ENCODE measurements around the gene TBC1D9.

The TBC1D9 gene

DNA sequence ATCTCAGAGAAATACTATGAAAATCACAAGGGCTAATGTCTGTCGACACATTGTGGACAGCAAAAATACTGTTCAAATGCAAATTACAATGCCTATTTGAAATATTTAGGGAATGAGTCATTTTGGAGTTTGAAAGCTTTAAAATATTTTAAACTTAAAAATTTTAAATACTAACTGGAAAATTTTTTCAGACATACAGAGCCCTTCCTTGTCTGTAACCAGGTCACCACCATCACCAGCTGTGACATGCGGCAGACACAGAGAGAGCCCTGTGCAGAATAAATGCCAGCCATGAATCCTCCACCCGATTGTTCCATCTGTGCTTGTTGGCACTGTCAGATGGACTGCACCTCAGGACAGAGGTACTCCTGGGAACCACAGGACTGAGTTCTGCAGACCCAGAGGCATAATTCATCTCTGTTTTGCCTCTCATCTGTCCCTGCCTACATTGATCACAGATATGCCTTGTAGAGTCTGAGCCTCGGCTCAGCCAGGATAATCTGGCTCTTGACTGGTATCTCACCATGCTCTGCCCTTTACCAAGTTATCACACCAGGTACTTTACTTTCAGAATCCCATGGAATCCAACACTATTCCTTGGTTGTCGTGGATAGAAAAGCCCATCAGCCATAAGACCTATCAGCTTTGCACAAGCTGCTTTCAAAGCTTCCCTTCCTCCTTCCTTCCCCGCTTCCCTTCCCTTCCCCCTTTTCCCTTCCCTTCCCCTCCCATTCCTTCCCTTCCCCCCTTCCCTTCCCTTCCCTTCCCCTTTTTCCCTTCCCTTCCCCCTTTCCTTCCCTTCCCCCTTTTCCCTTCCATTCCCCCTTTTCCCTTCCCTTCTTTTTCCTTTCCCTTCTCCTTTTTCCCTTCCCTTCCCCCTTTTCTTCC is 67.2 kb downstream of the TBC1D9 start:
- DNase-seq: no peak

DNA sequence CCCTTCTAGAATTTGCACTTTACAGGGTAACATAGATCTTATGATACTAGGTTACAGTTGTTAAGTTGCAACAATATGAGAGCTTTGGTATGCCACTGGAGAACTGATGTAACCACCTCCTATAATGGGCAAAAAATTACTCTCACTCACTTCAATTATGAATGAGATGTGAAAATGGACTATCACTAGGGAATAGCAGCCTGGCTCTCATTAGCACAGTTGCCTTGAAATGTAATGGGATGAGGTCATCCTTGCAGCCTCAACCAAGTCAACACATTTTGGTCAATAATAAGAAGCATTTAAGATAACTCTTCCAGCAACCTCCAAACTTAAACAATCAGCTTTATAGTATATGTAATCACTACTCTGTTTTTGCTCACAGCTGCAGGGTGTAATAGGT is 69.4 kb downstream of the TBC1D9 start:
- no peak for DNase-seq

DNA sequence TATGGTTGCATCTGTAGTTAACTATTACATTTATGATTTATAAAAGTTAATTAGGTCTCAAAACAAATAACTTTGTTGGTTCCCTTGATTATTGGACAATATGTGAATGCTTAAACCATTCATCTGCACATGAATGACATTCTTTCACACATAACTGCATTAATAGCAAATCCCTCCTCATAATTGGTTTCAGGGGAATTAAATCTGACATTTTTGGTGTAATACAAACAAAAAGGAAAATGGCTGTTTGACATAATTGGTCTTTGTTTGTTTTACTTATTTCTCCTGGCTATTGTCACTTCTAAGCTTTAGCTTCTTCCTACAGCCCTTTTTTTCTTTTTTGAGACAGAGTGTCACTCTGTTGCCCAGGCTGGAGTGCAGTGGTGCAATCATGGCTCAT is 71.9 kb downstream of the TBC1D9 start:
- no peak for DNase-seq

DNA sequence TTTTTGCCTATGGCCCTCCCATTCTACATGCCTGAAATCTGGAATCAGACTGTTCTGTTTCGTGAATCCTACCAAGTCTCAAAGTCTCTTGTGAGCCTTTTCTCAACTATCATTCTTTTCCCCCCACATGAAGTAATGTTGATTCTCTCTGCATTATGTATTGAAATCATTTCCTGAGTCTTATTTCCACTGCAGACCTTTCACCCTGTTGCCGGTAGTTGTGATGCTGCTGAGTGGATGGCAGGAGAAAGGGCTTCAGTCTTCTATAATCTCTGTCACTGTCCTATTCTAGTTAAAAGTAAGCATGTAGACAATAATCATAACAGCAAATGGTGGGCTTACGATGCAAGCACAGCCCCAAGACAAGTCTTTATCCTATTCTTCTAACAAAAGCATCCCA is 75.0 kb downstream of the TBC1D9 start:
- DNase-seq: no peak

DNA sequence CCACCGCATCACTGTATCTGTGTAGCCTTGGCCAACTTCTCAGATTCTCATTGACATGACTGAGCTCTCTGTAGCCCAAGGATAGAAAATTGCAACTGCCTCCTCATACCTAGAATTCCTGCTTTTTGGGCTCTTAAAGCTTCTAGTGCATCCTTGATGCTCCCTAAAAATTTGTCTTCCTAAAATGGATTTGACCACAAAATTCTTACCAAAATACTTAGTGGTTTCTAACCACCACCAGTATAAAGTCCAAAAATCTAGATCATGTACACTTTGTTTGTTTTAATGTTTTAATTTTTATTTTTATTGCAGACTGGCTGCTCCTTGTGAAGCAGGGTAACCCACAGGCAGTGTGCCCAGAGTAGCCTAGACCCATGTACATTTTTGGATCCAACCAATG is 75.5 kb downstream of the TBC1D9 start:
- DNase-seq: no peak

DNA sequence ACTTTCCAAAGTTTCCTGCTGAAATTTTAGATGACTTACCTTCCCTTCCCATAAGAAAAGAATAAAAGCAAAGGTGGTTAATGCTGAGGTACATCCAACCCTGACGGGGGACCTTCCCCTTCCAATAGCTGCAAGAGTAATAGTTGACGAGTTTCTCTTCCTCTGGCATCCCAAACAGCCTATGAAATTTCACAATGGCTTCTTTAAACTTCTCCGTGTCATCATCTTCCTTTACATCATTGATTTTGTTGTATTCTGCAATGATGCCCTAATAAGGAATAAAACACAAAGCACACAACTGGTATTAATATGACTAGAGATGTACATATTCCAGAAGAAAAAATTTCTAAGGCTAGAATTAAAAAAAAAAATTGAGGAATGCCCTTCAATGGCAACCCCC is 76.6 kb downstream of the TBC1D9 start:
- no peak for DNase-seq

DNA sequence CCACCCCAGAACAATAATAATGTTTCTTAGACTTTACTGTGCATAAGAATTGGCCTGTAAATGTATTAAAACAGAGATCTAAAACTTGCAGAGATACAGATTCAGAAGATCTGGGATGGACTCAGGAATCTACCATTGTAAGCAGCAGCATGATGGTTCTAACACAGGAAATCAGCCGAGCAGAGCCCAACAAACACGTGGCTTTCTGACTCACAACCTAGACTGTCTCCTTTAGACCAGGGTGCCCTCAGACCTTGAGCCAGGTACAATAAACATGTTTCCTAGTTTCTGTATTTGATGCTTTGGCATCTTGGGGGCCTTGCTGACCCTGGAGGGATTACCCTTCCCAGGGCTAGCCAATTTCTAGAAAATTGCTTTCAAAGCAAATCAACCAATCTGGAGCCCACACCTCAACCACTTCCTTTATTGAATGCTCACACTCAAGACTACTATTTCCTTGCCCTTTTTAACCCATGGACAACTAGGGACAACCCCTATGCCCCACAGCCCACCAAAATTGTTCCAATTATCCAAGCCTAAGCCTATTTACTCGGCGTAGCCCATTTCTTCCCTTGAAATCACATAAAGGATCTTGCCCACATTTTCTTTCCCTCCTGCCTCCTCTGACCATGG is 80.5 kb downstream of the TBC1D9 start:
- DNase-seq: no peak

DNA sequence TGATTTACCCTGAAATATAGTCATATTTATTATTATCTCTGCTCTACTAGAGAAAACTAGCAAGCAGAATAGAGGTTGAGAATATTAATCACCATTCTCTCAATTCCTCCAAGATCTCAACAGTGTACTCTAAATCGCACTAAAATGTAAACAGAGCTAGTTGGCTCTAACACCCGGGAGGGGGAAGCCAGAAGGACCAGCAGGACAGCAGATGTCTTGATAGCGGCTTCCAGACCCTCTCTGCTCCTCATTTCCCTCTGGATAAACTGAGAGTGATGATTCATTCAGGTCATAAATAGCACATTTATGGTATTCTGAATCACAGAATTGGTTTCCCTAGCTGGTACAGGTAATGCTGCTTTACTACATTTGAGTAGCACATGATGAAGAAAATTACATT is 82.5 kb downstream of the TBC1D9 start:
- DNase-seq: no peak

DNA sequence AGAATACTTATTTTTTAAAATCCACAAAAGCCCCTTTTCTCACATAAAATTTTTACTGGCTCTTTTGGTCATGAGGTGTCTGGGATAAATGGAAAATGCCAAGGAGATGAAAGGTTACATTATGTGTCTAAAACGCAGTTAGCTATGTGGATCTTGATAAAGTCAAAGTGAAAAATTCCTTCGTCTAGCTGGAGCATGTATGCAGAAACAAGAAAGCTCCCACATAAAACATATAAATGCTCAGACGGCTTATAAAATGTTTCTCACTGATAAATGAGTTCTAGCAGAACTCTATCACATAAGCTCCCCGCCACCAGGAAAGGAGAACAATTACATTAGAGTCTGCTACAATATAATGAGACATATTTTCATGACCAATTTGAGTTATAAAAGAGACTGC is 83.8 kb downstream of the TBC1D9 start:
- DNase-seq: no peak

DNA sequence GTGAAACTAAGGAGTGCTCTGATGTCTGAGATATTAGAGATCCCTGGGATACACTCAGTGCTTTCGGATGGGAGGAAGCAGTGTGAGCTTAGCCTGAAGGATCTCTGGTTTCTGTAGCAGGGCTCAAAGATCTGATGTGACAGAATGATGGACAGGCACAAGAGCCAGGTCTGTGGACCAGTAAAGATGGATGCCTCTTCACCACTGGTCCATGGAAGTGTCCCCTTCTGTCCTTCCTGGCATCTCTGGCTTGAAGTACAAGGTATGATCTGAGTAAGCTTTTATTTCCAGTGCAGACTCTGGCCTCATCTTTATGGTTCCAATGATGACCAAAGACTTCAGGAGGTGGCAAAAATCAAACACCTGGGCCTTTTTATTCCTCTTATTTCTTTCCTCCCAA is 88.1 kb downstream of the TBC1D9 start:
- no peak for DNase-seq

DNA sequence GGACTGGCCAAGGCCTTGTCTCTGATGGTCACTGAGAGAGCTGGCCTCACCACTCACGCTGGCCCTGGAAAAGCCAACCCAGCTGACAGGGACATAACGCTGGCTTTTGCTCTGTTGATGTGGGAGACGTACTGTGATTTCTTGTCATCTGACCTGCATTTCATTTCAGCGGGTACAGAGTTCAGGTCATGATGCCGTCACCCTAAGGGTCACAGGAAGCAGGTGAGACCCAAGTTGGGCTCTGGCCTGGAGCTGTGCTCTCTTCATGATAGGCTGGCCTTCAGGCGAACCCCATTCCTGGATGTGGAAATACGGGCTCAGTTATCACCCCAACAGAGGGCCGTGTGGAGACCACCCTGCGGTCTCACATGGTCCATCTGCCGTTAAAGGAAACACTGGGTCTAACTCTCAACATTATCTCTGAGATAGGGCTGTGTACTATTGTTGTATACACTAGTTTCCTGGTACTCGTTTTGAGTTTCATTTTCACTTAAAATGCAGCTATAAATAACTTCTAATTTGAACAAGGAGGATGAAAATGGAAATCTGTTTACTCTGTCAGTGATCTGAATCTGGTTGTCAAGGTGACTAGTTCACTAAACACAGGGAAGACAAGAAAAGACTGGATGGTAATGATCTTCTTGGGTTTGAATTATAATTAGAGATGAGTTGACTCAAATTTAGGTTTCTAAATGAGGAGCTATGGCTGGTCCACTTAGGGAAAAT is 89.1 kb downstream of the TBC1D9 start:
- DNase-seq: no peak

DNA sequence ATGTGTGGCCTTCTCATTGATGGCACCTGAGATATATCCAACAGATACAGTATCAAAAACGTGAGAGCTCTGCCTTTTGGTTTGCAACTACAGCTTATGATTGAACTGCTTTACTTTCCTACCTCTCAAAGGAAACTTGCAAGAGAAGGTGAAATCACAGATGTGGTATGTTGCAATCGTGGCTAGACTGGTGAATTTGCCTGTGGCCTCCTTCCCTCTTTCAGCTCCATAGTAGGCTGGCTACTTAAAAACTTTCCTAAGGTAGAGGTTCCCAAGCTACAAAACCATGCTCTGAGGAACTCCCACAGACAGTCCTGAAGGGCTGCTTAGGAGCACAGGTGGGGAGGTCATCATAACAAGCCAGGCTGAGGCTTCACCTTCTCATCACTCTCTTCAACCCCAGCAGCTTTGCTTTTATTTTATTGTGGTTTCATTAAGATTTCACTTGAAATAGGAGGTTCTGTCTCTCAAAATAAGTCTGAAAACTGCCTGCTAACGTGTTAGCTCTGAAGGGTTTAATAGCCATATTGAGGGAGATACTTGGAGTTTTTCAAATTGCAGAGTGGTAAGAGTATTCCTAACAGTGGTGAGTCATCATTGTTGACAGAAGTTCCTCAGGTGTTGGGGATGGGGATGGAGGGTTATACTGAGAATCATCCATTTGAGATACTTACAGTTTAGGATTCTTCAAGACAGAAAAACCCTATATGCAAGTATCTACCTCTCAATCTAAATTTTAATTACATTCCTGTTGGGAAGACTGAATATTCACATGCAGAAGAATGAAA is 93.9 kb downstream of the TBC1D9 start:
- no peak for DNase-seq

DNA sequence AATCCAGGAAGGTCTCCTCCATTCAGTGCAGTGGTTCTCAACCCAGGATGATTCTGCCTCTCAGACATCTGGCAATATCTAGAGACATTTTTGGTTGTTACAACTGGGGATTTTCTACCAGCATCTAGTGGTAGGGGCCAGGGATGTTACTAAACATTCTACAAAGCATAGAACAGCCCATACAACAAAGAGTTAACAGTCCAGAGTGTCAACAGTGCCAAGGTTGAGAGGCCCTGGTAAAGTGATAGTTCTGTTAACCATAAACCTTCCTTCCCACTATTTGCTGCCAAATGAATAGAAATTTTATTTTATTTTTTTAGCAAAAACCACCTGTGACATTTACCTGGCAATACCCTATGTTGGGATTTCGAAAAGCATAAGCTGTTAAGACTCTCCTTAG is 94.6 kb downstream of the TBC1D9 start:
- DNase-seq: no peak

DNA sequence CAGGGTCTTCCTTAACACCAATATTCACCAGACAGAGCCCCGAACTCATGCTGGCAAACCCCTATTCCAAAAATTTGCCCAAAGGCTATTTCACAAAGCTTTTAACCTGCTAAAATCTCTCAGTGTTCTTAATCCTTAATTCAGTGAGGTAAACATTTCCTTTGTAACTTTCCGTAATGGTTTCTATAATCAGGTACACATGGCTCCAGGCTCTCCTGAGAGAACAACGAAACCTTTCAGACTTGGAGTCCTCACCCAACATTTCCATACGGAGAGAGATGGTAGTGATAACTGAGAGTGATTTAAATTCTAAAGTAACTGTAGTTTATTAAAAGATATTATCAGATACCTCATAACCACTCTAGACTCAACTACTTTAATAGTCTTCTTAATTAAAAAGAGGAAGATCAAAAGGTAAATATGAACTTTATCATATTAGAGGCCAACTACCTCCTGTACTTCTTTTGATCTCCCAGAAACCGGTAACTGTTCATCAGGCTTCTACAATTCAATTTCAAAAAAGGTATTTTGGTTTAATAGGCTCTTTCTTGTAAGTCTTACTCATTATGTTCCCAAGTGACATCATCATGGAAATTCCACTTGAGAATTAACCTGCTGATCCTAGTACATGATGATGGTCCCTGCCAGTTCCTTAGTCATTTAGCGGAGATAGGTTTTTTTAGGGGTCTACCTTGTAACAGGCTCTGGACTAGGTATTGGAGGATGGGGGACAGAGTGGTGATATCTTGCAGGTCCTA is 96.1 kb downstream of the TBC1D9 start:
- DNase-seq: no peak

DNA sequence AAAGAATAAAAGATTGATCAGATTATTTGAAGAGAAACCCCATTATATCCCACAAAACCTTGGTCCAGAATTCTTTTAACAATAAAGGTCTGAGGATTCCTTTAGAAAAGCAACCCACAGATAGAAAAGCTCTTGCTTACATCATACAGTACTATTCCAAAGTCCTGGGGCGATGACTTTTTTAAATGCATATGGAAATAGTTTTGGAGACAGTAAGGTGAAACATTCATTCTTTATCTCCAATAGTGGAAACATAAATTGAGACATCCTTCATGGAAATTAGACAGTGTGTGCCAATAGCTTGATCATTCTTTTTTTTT is 101.7 kb downstream of the TBC1D9 start:
- no peak for DNase-seq

DNA sequence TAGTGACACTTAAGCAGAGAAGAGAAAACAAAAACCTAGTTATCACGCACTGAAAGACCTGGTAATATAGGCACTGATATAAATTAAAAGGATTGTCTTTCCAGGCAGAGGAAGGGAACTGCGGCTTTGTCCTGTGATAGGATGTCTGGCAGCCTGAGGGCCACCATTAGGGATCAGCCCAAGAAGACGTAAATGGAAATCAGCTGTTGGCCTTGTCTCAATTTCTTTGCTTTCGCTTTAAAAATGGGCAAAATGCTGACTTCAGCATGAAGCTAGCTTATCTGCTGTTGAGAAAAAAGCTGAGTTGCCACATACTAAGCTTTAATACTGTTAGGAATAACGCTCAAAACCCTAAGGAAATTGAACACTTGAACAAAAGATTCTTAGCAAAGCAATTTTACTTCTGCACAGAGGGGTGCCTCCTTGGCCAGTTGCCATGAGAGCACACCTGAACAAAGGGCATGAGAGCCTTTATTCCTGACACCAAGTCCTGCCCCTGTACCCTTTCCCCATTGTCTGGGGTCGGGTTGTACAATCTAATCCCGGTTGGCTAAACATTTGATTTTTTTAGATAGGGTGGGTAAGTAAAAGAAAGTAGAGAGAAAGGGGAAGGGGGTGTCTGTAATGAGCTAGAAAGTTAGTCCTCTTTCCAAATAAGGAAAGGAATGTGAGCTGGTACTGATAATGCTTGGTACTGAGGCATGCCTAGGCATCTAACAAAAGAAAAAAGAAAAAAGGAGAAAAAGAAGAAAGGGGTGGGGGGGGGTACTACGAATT is 102.3 kb downstream of the TBC1D9 start:
- no peak for DNase-seq

DNA sequence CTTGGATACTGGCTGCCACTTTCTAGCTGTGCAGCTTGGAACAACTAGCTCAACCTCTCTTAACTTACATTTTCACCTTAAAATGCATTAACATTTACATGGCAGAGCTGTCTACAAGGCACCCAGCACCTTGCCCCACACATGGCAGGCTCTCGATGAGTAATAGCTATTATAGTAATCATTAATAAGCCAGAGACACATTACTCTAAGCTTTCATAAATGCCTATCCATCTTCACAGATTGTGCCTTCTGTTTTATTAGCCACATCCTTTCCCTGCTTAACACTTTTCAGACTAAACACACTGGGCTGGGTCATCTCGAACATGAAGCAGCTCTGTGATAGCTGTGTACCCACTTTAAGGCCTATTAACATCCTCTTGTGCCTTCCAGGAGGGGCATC is 103.6 kb downstream of the TBC1D9 start:
- DNase-seq: no peak

DNA sequence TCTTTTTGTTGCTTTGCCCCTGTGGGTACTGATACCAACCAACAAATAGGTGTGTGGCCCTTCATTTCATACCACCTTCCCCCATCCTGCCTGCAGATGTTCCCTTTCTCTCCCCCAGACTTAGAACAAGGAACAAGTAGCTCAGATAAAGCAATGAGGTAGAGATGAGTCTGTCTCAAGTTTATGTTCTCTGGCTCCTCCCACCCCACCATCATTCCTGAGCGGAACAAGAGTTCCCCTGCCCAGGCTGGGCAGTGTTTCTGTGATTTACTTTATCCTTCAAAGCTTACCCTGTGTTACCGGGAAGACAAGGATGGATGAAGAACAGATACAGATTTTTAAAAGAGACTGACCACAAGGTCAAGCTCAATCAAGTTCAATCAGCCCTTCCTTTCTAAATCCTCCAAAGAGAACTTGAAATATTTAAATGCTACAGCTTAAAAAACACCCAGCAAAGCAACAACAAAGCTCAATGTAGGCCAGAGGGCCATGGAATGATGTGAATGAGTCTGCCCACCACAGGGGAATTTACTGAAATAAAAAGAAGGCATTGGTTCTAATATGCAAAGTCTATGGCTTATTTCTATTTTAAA is 107.4 kb downstream of the TBC1D9 start:
- DNase-seq: no peak

DNA sequence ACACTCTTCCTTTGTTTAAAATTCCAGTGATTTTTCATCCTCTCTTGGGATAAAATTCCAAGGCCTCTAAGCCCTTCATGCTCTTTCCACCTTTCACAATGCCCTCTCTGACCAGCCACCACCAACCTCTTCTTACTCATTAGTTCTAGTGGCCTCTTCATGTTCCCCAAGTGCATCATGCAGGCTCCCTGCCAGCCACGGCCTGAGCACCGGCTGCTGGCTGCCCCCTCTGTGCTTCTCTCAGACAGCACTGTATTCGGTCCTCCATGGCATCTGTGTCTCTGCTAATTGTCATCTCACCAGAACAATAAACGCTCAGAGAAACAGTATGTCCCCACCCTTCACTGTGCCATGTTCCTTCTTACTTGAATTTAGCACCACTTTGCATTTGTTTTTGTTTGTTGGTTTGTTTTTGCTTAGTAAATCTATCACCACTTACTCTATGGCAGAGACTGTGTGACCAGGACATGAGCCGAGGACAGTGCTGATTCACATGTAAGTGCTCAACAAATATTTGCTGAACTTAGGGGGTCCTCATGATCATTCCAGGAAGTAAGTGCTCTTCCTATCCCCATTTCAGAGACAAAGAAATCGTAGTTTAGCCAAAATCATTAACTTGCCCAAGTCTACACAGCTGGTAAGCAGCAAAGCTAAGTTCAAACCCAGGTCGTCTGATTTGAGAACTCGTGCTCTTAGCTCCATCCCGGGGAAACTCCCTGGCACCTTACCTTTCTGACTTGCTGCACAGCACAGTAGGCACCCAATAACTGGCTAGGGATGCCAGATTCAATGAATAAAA is 110.4 kb downstream of the TBC1D9 start:
- no peak for DNase-seq

DNA sequence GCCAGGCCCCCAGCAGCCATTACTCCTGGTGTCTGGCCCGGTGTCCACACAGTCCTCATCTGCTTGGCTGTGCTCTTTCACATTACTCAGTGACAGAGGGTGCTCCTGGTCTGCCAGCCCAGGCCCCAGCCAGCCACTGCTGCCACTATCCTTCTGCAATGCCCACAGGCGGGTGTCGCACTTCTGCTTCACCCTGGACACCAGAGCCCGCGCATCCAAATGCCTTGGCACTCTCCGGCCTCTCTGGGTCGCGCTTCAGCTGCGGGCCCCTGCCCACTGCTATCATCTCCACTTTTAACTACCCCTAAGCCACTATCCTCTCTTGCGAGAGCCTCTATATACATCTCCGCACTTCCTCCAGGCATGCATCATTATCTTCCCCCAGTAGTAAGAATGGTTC is 111.0 kb downstream of the TBC1D9 start:
- DNase-seq: no peak

All from CD4-positive, alpha-beta T cell treated with Interleukin-6 for 4 hours (primary cell).